ENCODE measurements around the gene FAM174B.

GRCh38 chr15:92610101-92610520 lies 45.5 kb downstream of the FAM174B start:
- TF ChIP-seq EGR1 (IDR thresholded peaks at IDR 0.05; ENCODE audit: low read depth in 2 of 2) (no peak), CTCF (IDR thresholded peaks at IDR 0.05; ENCODE audit: low read depth, low read length, missing input control) (no peak), REST (IDR thresholded peaks at IDR 0.05) (no peak), JUND (IDR thresholded peaks at IDR 0.05) (no peak), MAX (IDR thresholded peaks at IDR 0.05) (no peak), YY1 (IDR thresholded peaks at IDR 0.05) (no peak), GABPA (IDR thresholded peaks at IDR 0.05 in 1 of 2, conservative IDR thresholded peaks at IDR 0.05 in 1 of 2) (no peak), TAF1 (conservative IDR thresholded peaks at IDR 0.05) (no peak), ZBTB33 (IDR thresholded peaks at IDR 0.05) (no peak), SP1 (IDR thresholded peaks at IDR 0.05) (no peak)

Data from liver (tissue), 3 donors.